ENCODE data around the gene RCBTB2.

The RCBTB2 gene

GRCh38 chr13:48443442-48444208, 89.3 kb downstream of the RCBTB2 start:
- DNase-seq = no peak
